ENCODE results near the gene HOXB4. TPM values are rescaled to one million over a fixed set of nuclear protein-coding genes. Genes with fewer than 3 reads are reported as not detected.
A peak's percentile ranks its signal among the peaks of the same experiment; 100 is the strongest.

HOXB4 gene
- total RNA-seq, 1 donor from 2014 or later, result 0.25 TPM

DNA sequence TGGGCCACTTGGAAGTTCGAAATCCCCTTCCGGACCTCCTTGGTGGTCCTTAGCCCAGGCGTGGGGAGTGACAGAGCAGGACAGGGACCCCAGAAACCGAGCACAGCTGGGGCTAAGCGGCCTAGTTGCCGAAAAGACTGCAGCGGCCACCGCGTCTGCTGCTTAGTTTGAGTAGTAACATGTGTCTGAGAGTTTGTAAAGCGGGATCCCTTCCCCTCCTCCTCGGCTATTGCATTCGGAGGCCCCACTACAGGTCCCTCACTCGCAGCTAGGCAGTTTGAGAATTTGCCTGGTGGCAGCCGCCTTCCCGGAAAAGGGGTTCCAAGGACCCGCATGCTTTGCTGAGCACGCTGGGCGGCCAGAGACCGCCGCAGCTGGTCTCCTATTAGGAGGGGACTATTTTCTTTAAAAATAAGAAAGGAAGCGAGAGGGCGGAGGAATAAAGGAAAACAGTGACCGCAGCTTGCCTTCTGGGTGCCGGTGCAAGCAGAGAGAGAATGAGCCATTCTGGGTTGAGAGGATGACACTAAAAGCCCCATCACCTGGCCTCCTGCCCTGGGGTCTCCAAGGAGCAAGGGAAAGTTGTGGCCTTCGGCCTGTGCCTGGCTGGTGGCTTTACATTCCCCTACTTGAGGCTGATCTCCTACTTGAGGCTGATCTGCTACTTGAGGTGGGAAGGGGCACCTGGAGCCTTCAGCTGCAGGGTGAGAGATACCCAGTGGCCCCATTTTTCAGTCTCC is 16.6 kb upstream of the HOXB4 start:
- Histone ChIP-seq H3K27ac (replicated peaks) (no peak overlapping the region), H3K4me1 (peaks cover 38% of the 10 kb centered on the region), H3K27me3 (ENCODE audit: low read depth) (peaks cover 100% of the 10 kb centered on the region), H3K36me3 (no peaks in the 10 kb centered on the region), H3K4me3 (no peak overlapping the region), H3K9me3 (replicated peaks) (no peaks in the 10 kb centered on the region)
- TF ChIP-seq, protein P1, sequence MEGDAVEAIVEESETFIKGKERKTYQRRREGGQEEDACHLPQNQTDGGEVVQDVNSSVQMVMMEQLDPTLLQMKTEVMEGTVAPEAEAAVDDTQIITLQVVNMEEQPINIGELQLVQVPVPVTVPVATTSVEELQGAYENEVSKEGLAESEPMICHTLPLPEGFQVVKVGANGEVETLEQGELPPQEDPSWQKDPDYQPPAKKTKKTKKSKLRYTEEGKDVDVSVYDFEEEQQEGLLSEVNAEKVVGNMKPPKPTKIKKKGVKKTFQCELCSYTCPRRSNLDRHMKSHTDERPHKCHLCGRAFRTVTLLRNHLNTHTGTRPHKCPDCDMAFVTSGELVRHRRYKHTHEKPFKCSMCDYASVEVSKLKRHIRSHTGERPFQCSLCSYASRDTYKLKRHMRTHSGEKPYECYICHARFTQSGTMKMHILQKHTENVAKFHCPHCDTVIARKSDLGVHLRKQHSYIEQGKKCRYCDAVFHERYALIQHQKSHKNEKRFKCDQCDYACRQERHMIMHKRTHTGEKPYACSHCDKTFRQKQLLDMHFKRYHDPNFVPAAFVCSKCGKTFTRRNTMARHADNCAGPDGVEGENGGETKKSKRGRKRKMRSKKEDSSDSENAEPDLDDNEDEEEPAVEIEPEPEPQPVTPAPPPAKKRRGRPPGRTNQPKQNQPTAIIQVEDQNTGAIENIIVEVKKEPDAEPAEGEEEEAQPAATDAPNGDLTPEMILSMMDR (IDR thresholded peaks at IDR 0.05; ENCODE audit: borderline replicate concordance), result no peak
- intact Hi-C loops (cut with micrococcal nuclease), result no loop called here
- DNase-seq, result no peak

DNA sequence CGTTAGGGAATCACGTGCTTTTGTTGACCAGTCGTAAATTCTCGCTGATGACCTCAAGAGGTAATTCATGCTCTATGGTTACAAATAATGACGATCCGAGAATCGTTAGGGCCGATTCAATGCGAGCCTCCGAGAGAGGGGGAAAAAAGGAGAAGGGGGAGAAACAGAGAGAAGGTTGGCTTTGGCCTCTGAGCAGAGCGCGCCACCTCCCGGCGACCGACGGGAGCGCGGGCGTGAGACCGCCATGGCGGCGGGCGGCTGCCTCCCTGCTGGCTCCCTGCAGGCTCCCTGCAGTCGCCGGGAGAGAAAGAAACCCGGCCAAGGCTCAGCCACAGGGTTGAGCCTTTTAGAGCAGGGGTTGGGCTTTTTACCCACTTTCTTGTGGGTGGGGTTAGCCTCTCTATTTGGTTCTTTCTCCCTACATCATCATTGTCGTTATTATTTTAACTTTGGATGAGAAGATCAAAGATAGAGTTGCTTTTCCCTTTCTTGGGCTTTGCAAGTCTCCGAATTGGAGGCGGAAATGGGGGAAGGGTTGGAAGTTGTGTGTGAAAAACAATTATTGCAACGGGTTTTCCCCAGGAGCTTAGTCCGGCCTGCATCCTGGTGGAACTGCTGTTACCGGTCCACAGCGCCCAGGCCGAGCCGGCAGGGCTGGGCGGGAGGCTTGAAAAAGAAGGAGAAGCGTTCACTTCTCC is 15.8 kb upstream of the HOXB4 start:
- H3K27ac ChIP-seq (replicated peaks), result no peak overlapping the region
- DNase-seq, result peak; percentile 65
- no peaks in the 10 kb centered on the region for H3K9me3 ChIP-seq (replicated peaks)
- TF ChIP-seq, protein P1 (IDR thresholded peaks at IDR 0.05; ENCODE audit: borderline replicate concordance), result peak; percentile 85
- no peaks in the 10 kb centered on the region for H3K36me3 ChIP-seq
- peaks cover 100% of the 10 kb centered on the region for H3K27me3 ChIP-seq (ENCODE audit: low read depth)
- intact Hi-C loops (cut with micrococcal nuclease), result no loop called here
- peak overlapping the region; percentile 53 for H3K4me3 ChIP-seq
- peaks cover 38% of the 10 kb centered on the region for H3K4me1 ChIP-seq

DNA sequence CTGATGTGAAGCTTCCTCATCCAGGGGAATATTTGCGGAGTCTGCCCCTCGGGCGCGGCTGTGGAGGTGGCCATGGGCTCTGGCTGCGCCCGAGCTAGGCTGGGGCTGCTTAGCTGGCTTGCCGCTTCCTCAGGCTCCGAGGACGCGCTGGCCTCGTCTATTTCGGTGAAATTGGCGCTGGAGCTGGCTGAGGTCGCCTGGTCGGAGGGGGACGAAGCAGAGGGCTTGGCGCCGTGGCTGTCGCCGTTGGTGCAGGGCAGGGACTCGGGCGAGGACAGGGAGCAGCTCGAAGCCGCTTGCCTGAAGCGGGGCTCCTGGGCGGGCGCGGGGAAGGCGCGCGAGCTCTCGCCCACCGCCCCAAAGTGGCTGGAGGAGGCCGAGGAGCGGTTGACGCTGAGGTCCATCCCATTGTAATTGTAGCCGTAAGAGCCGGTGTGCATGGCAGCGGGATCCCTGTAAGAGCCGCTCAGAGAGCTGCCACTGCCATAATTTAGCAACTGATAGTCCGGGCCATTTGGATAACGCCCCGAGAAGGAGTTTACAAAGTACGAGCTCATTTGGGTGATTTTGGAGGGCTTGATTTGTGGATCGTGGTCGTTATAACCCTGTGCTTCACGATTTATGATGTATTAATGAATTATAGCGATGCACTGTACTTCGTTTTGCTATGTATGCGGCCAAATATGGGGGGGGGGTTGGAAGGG is 15.1 kb upstream of the HOXB4 start, which contains the start of gene HOXB5:
HOXB5 (minus strand) TSS at position 654 of the 704 bp plus-strand sequence; CDS start at position 557, 97 bp downstream.
- Histone ChIP-seq H3K27me3 (ENCODE audit: low read depth) (peaks cover 100% of the 10 kb centered on the region), H3K9me3 (replicated peaks) (no peaks in the 10 kb centered on the region), H3K4me3 (peak within 1 kb of the TSS; percentile 53), H3K27ac (replicated peaks) (no peak within 1 kb of the TSS), H3K4me1 (peaks cover 36% of the 10 kb centered on the region), H3K36me3 (no peaks in the 10 kb centered on the region)
- TF ChIP-seq, protein P1 (IDR thresholded peaks at IDR 0.05; ENCODE audit: borderline replicate concordance), result no peak
- no peak for DNase-seq
- intact Hi-C loops (cut with micrococcal nuclease), result no loop called here

GRCh38 chr17:48592577-48592976 is 14.4 kb upstream of the HOXB4 start:
- Histone ChIP-seq H3K9me3 (replicated peaks) (no peaks in the 10 kb centered on the region), H3K4me3 (peak overlapping the region; percentile 53), H3K27me3 (ENCODE audit: low read depth) (peaks cover 100% of the 10 kb centered on the region), H3K4me1 (peaks cover 29% of the 10 kb centered on the region), H3K36me3 (no peaks in the 10 kb centered on the region), H3K27ac (replicated peaks) (no peak overlapping the region)
- intact Hi-C loops (cut with micrococcal nuclease), result no loop called here
- TF ChIP-seq, protein P1 (IDR thresholded peaks at IDR 0.05; ENCODE audit: borderline replicate concordance), result no peak
- DNase-seq, result no peak

DNA sequence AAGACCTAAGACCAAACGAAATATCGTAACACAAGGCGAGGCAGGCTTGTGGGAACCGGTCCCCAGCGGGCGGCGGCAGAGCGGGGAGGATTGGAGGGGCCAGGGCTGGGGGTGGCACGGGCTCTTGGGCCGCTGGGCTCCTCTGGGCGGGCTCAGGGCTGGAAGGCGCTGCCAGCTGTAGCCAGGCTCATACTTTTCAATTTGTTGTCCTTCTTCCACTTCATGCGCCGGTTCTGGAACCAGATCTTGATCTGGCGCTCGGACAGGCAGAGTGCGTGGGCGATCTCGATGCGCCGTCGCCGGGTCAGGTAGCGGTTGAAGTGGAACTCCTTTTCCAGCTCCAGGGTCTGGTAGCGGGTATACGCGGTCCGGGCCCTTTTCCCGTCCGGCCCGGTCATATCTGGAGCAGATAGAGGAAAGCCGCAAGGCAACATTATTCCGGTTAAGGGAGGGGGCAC is 13.9 kb upstream of the HOXB4 start:
- Histone ChIP-seq H3K4me1 (peaks cover 24% of the 10 kb centered on the region), H3K27me3 (ENCODE audit: low read depth) (peaks cover 100% of the 10 kb centered on the region), H3K9me3 (replicated peaks) (no peaks in the 10 kb centered on the region), H3K4me3 (peak overlapping the region; percentile 53), H3K36me3 (no peaks in the 10 kb centered on the region), H3K27ac (replicated peaks) (no peak overlapping the region)
- intact Hi-C loops (cut with micrococcal nuclease), result no loop called here
- TF ChIP-seq, protein P1 (IDR thresholded peaks at IDR 0.05; ENCODE audit: borderline replicate concordance), result no peak
- DNase-seq, result no peak
